ENCODE data around the gene NPPB.

The NPPB gene

GRCh38 chr1:11835441-11836225 lies 23.1 kb downstream of the NPPB start:
- Histone ChIP-seq H2AFZ (ENCODE audit: low read length) (no peak overlapping the region), H3K79me2 (ENCODE audit: insufficient read depth, low read length) (no peaks in the 10 kb centered on the region), H3K4me1 (ENCODE audit: insufficient read depth, low read length, severe bottlenecking) (no peaks in the 10 kb centered on the region), H3K36me3 (ENCODE audit: insufficient read depth, low read length) (peaks cover 86% of the 10 kb centered on the region), H3K9ac (ENCODE audit: low read length) (no peak overlapping the region), H3K9me2 (ENCODE audit: low read depth, low read length) (no peaks in the 10 kb centered on the region), H3K4me2 (ENCODE audit: low read length) (no peak overlapping the region), H3K27me3 (ENCODE audit: insufficient read depth, low read length) (no peaks in the 10 kb centered on the region), H4K20me1 (ENCODE audit: insufficient read depth, low read length) (no peaks in the 10 kb centered on the region), H3F3A (ENCODE audit: insufficient read depth, low read length) (no peaks in the 10 kb centered on the region), H3K4me3 (ENCODE audit: low read depth, low read length, poor library complexity, severe bottlenecking) (no peak overlapping the region), H3K9me3 (ENCODE audit: low read length) (no peaks in the 10 kb centered on the region), H3K27ac (ENCODE audit: low read depth, low read length, poor library complexity, severe bottlenecking) (no peak overlapping the region)
- TF ChIP-seq EZH2 (IDR thresholded peaks at IDR 0.05; ENCODE audit: borderline replicate concordance, low read length) (no peak), CTCF (IDR thresholded peaks at IDR 0.05; ENCODE audit: low read length) (no peak)

GRCh38 chr1:11833900-11834299 lies 24.8 kb downstream of the NPPB start:
- Histone ChIP-seq H3K9ac (ENCODE audit: low read length) (no peak overlapping the region), H3F3A (ENCODE audit: insufficient read depth, low read length) (no peaks in the 10 kb centered on the region), H3K9me2 (ENCODE audit: low read depth, low read length) (no peaks in the 10 kb centered on the region), H3K27me3 (ENCODE audit: insufficient read depth, low read length) (no peaks in the 10 kb centered on the region), H3K27ac (ENCODE audit: low read depth, low read length, poor library complexity, severe bottlenecking) (no peak overlapping the region), H3K9me3 (ENCODE audit: low read length) (no peaks in the 10 kb centered on the region), H3K4me2 (ENCODE audit: low read length) (no peak overlapping the region), H3K4me3 (ENCODE audit: low read depth, low read length, poor library complexity, severe bottlenecking) (no peak overlapping the region), H3K4me1 (ENCODE audit: insufficient read depth, low read length, severe bottlenecking) (no peaks in the 10 kb centered on the region), H3K79me2 (ENCODE audit: insufficient read depth, low read length) (no peaks in the 10 kb centered on the region), H2AFZ (ENCODE audit: low read length) (no peak overlapping the region), H4K20me1 (ENCODE audit: insufficient read depth, low read length) (no peaks in the 10 kb centered on the region), H3K36me3 (ENCODE audit: insufficient read depth, low read length) (peaks cover 84% of the 10 kb centered on the region)
- TF ChIP-seq CTCF (IDR thresholded peaks at IDR 0.05; ENCODE audit: low read length) (no peak), EZH2 (IDR thresholded peaks at IDR 0.05; ENCODE audit: borderline replicate concordance, low read length) (no peak)

- Histone ChIP-seq H3K4me3 (ENCODE audit: low read depth, low read length, poor library complexity, severe bottlenecking) (no peak overlapping the region), H3K4me1 (ENCODE audit: insufficient read depth, low read length, severe bottlenecking) (no peaks in the 10 kb centered on the region), H3K9ac (ENCODE audit: low read length) (no peak overlapping the region), H3K27ac (ENCODE audit: low read depth, low read length, poor library complexity, severe bottlenecking) (no peak overlapping the region), H3K36me3 (ENCODE audit: insufficient read depth, low read length) (peaks cover 85% of the 10 kb centered on the region), H3K9me2 (ENCODE audit: low read depth, low read length) (no peaks in the 10 kb centered on the region), H3K4me2 (ENCODE audit: low read length) (no peak overlapping the region), H3K79me2 (ENCODE audit: insufficient read depth, low read length) (no peaks in the 10 kb centered on the region), H3F3A (ENCODE audit: insufficient read depth, low read length) (no peaks in the 10 kb centered on the region), H2AFZ (ENCODE audit: low read length) (no peak overlapping the region), H3K9me3 (ENCODE audit: low read length) (no peaks in the 10 kb centered on the region), H3K27me3 (ENCODE audit: insufficient read depth, low read length) (no peaks in the 10 kb centered on the region), H4K20me1 (ENCODE audit: insufficient read depth, low read length) (no peaks in the 10 kb centered on the region)
- no peak for TF ChIP-seq CTCF (IDR thresholded peaks at IDR 0.05; ENCODE audit: low read length)
- no peak for TF ChIP-seq EZH2 (IDR thresholded peaks at IDR 0.05; ENCODE audit: borderline replicate concordance, low read length)
Observed at GRCh38 chr1:11833497-11833896, 25.2 kb downstream of the NPPB start.

All from OCI-LY1 (cell line).